ENCODE data around the gene WFDC10B.
"Not testable (repeated sequence)": the region's sequence is repeated elsewhere in the genome, so short reads cannot be mapped to it uniquely, and the experiment has no call there.

DNA sequence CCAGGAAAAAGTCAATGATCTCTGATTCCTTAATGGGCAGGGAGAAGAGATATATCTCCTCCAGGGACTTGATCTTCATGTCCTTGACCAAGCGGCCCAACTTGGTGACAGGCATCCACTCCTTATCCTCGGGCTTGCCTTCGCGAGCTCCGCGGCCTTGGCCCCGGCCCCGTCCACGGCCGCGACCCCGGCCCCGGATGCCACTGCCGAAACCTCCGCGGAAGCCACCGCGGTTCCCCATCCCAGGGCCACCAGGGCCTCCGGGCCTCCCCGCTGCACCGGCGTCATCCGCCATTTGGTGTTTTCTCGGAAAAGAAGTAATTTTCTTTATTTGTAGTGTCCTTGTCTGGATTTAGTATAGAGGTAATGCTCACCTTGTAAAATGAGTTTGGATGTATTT lies 63.7 kb downstream of the WFDC10B start:
- not testable (repeated sequence) for TF ChIP-seq EP300 (IDR thresholded peaks at IDR 0.05; ENCODE audit: low read depth); POLR2A (IDR thresholded peaks at IDR 0.05)
